B cell (primary cell): ENCODE results near the gene SHB.

Source experiments
- EZH2 ChIP-seq: IDR thresholded peaks from 2 replicates; pipeline ENCODE4 v1.6.1; 2012; ENCODE audit warnings: borderline replicate concordance, low read depth, mild to moderate bottlenecking, moderate library complexity, low read length; ENCODE audit not compliant: insufficient read depth, poor library complexity, severe bottlenecking
- TF ChIP-seq, protein P1 (sequence below): fragments of 200-600 bp; IDR thresholded peaks from one replicate; pipeline ENCODE4 v1.8.0; 2022; ENCODE audit warnings: antibody characterized with exemption, mild to moderate bottlenecking

DNA sequence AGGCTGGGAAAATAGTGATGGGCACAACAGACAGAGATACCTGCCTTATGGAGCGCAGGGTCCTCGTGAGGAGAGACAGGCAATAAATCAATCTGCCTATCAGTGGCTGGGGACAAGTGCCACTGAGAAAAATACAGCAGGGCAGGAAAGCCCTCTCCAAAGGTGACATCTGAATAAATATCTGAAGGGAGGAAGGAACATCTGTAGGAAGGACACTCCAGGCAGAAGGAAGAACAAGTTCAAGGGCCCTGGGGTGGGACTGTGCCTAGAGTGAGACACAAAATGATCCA is 111.4 kb downstream of the SHB start:
- TF ChIP-seq, protein P1, sequence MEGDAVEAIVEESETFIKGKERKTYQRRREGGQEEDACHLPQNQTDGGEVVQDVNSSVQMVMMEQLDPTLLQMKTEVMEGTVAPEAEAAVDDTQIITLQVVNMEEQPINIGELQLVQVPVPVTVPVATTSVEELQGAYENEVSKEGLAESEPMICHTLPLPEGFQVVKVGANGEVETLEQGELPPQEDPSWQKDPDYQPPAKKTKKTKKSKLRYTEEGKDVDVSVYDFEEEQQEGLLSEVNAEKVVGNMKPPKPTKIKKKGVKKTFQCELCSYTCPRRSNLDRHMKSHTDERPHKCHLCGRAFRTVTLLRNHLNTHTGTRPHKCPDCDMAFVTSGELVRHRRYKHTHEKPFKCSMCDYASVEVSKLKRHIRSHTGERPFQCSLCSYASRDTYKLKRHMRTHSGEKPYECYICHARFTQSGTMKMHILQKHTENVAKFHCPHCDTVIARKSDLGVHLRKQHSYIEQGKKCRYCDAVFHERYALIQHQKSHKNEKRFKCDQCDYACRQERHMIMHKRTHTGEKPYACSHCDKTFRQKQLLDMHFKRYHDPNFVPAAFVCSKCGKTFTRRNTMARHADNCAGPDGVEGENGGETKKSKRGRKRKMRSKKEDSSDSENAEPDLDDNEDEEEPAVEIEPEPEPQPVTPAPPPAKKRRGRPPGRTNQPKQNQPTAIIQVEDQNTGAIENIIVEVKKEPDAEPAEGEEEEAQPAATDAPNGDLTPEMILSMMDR, result no peak
- TF ChIP-seq EZH2, result no peak
